HG02763 (cell line): ENCODE results near the gene OXGR1.
"Not testable (repeated sequence)": the region's sequence is repeated elsewhere in the genome, so short reads cannot be mapped to it uniquely, and the experiment has no call there.

Experiments used
- ATAC-seq: cut with Tn5 transposase; IDR thresholded peaks from one replicate; pipeline ENCODE4 v1.9.1; 2021; ENCODE audit warnings: mild to moderate bottlenecking, moderate library complexity; ENCODE audit not compliant: unreplicated experiment

The OXGR1 gene

GRCh38 chr13:97005625-97006262 is 11.5 kb upstream of the OXGR1 start:
- no peak for ATAC-seq

- ATAC-seq, result no peak
Observed at GRCh38 chr13:97004886-97005285, 10.6 kb upstream of the OXGR1 start.

GRCh38 chr13:97004096-97004876 is 10.0 kb upstream of the OXGR1 start:
- ATAC-seq, result no peak

GRCh38 chr13:97003071-97003470 is 8.8 kb upstream of the OXGR1 start:
- ATAC-seq, result no peak

GRCh38 chr13:97002581-97002980 is 8.3 kb upstream of the OXGR1 start:
- no peak for ATAC-seq

- ATAC-seq, result no peak
Observed at GRCh38 chr13:97001636-97002035, 7.4 kb upstream of the OXGR1 start.

- no peak for ATAC-seq
Observed at GRCh38 chr13:97000295-97000925, 6.1 kb upstream of the OXGR1 start.

GRCh38 chr13:96999091-96999490 is 4.8 kb upstream of the OXGR1 start:
- ATAC-seq, result no peak

GRCh38 chr13:96998051-96998450 is 3.8 kb upstream of the OXGR1 start:
- ATAC-seq, result no peak

- no peak for ATAC-seq
Observed at GRCh38 chr13:96996886-96997285, 2.6 kb upstream of the OXGR1 start.

GRCh38 chr13:96996107-96996506 is 1.8 kb upstream of the OXGR1 start:
- no peak for ATAC-seq

- no peak for ATAC-seq
Observed at GRCh38 chr13:96994858-96995243, 575 bp upstream of the OXGR1 start.

GRCh38 chr13:96993634-96994016 is 651 bp downstream of the OXGR1 start:
- ATAC-seq, result no peak

- ATAC-seq, result no peak
Observed at GRCh38 chr13:96992633-96993032, 1.6 kb downstream of the OXGR1 start.

- ATAC-seq, result no peak
Observed at GRCh38 chr13:96991072-96991471, 3.2 kb downstream of the OXGR1 start.

- ATAC-seq, result no peak
Observed at GRCh38 chr13:96988441-96988840, 5.8 kb downstream of the OXGR1 start.

GRCh38 chr13:96984051-96984508 is 10.2 kb downstream of the OXGR1 start:
- ATAC-seq, result peak; percentile 100

GRCh38 chr13:96982672-96983071 is 11.6 kb downstream of the OXGR1 start:
- ATAC-seq, result no peak

GRCh38 chr13:96979861-96980260 is 14.4 kb downstream of the OXGR1 start:
- not testable (repeated sequence) for ATAC-seq

GRCh38 chr13:96968027-96968426 is 26.2 kb downstream of the OXGR1 start:
- no peak for ATAC-seq

GRCh38 chr13:96967248-96967745 is 27.0 kb downstream of the OXGR1 start:
- no peak for ATAC-seq
